Jurkat, Clone E6-1 (cell line): ENCODE measurements around the gene GMNC. TPM values are rescaled to one million over a fixed set of nuclear protein-coding genes. Genes with fewer than 3 reads are reported as not detected.
"Not testable (repeated sequence)": the region's sequence is repeated elsewhere in the genome, so short reads cannot be mapped to it uniquely, and the experiment has no call there.

Experiments used
- DNase-seq: peaks from one replicate; pipeline ENCODE4 v3.0.0-alpha.2; 2011; ENCODE audit warnings: low read depth, low spot score
- H3K4me3 ChIP-seq: 2 replicates; pipeline ENCODE4 v1.5.1; 2011; ENCODE audit warnings: mild to moderate bottlenecking, low read length, control low read depth, moderate library complexity
- polyA plus RNA-seq: library from polyadenylated mRNA; unstranded; fragments of >200 nt; gene quantifications from one replicate; pipeline ENCODE4 v1.2.1, GENCODE V29; 2012; ENCODE audit warnings: missing spikeins; ENCODE audit not compliant: insufficient read length, insufficient read depth

The GMNC gene, protein sequence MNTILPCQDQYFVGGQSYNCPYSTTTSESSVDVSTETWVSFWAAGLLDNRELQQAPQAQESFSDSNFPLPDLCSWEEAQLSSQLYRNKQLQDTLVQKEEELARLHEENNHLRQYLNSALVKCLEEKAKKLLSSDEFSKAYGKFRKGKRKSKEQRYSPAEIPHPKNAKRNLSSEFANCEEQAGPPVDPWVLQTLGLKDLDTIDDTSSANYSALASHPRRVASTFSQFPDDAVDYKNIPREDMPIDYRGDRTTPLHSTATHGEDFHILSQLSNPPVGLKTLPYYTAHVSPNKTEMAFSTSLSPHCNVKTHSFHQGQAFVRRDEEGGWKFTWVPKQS
- polyA plus RNA-seq: not detected

DNA sequence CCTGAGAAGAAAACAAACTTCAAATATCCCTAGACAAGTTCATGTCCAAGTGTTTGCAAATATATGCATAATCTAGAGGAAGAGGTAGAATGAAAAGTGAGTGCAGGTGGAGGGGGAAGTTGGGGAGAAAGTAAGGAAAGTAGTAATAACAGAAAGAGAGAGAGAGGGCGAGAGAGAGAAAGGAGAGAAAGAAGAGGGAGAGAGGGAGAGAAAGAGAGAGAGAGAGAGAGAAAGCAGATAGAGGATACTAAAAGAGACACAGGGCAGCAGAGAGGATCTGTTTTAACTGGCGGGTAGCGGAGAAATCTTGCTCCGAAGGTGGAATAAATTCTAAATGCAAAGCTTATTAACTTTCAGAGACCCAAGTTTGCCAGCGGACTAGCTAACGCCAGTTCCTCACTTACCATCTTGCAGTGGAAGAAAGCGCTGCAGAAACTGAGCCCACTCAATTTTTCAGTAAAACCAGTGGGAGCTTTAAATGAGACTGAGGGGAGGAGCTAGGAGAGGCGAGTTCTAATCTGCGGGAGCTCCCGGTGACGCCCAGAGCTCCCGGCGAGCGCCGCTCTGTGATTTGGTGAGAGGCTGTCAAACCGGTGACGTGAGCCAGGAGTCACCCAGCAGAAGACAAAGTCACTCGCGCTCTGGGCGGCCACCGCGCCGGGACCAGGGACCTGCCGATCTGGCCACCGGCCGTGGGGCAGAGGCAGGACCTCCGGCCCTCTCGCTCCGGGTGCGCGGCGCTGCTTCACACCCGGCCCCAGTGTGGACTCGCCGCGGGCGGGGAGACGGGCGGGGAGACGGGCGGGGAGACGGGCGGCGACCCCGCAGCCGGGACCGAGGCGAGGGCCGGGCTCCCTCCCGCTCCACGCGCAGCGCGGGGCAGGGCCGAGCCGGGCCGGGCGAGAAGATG lies at the start of gene GMNC:
Gene GMNC (minus strand): TSS at position 486 of the 910 bp plus-strand sequence. CDS start 79 bp downstream, at position 407.
- H3K4me3 ChIP-seq: no peak within 1 kb of the TSS
- DNase-seq: no peak

- H3K4me3 ChIP-seq: no peak overlapping the region
- no peak for DNase-seq
These were observed 48.9 kb upstream of the GMNC start for GRCh38 chr3:190911382-190911781.

DNA sequence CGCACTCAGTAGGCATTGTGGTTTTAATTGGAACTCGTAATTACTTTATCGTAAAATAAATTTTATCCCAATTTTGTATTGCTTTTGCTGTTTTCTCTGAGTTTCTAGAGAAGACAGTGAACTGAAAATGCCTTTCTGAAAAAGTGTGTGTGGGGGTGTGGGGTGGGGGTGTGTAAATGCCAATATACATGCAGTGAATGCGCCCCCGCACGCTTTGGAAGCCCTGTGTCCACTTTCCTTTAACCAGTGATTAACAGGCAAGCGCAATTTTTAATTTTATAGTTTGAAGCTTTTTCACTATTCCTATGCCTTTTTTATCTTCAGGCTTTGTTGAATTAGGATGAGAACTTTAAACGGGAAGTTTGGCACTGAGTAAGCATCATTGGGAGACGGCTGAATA lies 47.4 kb upstream of the GMNC start:
- no peak overlapping the region for H3K4me3 ChIP-seq
- DNase-seq: no peak

DNA sequence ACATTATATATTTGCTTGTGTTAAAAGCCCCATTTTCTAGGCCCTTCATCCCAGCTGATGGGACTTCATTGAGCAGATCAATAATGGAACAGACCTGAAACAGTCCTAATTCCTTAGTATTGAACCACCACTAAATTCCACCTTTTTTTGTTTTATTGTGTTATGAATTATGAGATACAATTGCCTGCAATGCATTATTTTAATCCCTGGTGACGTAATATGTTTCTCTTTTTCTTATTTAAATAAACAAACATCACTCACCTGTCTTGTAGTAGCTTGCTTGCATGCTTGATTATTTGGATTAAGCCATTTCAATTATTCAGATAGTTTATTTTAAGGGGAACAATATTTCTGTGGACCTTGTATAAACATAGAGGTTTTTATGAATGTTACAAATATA lies 40.7 kb upstream of the GMNC start:
- no peak overlapping the region for H3K4me3 ChIP-seq
- DNase-seq: no peak

GRCh38 chr3:190902292-190902691 lies 39.8 kb upstream of the GMNC start:
- no peak overlapping the region for H3K4me3 ChIP-seq
- no peak for DNase-seq

- DNase-seq: no peak
- no peak overlapping the region for H3K4me3 ChIP-seq
These were observed 30.0 kb upstream of the GMNC start for GRCh38 chr3:190892395-190892902.

DNA sequence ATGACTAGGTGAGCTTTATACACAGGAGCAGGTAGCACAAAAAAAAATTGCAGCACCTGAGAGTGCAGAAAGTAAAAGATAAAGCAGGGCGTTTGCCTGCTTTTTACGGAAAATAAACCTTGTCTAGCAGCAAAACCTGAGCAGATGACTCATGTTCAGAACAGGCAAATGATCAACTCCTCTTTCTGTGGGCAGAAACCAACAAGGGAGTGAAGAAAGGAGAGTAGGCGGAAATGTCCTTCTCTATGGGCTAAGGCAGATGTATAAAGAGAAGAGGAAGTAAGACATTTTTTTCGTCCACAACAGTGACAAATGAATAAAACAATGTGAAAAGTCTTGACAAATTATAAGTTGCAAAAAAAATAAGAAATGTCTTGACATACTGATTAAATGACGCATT lies 24.5 kb upstream of the GMNC start:
- no peak overlapping the region for H3K4me3 ChIP-seq

DNA sequence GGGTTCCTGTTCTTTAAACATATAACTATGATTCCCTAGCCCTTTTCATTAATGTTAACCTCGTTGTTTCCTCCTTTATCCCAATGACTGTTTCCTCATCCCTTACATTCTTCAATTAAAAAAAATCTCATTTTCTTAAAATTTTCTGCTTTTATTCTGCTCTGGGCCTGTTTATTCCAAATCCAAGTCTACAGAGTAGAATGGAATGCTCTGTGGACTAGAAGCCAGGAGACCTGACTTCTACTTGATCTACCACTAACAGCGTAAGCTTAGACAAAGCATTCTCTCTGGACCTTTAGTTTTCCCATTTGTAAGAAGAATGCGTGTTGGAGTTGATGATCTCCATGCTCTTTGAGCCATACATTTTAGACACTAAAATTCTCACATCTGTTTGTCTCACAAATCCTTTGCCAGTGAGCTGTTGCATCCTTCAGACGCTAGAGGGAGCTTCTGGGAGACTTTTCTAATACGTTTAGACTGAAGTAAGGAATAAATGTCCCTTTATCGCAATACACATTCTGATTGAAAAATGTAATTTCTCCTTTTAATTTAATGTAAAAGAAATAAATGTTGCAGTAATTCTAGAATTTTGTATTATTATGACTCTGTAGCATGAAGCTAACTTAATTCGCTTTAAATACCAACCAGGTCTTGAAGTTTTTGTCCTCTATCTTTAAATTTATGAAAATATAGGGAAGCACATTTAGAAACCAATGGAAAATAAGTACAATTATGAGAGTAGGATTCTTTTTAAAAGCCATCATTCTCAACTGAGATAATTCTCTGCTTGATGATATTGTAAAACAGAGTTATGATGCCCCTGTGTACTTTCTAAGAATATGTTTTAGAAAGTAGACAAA lies 21.7 kb upstream of the GMNC start:
- H3K4me3 ChIP-seq: no peak overlapping the region
- peak; percentile 43 for DNase-seq

More for the DNA sequence above, 24.5 kb upstream of the GMNC start:
- DNase-seq: no peak

DNA sequence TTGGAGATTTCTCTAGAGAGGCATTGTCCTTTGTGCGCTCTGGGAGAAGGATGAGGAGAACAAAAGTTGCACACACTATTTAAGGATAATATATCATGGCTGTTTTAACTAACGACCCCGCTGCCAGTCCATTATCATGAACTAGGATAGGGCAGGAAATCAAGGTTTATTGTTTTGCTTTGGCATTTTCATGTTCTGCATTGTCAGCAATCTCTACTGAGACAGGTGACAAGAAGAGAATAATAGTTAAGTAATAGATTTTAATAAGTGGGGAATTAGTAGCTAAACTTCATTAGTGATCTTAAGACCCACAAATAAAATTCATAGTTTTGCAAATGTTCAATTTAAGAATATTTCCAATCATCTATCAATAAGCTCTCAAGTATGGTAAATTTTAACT lies 20.6 kb upstream of the GMNC start:
- no peak for DNase-seq
- H3K4me3 ChIP-seq: no peak overlapping the region

DNA sequence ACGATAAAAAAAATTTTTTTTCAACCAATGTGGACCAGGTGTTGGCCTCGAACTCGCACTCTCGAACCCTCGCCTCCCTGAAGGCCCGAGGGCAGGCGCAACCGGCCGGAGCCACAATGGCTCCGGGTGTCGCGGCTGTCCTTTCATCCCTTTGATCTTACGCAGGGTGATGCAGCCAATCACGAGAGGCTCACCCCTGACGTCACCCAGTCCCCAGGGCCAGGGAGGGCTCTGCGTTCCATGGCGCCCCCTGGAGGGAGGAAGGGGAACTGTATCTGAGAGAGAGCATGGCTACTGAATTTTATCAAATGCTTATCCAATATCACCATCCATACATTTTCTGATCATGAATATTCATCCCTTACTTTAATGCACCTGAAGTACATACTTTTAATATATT lies 15.4 kb upstream of the GMNC start:
- H3K4me3 ChIP-seq: no peak overlapping the region
- no peak for DNase-seq

DNA sequence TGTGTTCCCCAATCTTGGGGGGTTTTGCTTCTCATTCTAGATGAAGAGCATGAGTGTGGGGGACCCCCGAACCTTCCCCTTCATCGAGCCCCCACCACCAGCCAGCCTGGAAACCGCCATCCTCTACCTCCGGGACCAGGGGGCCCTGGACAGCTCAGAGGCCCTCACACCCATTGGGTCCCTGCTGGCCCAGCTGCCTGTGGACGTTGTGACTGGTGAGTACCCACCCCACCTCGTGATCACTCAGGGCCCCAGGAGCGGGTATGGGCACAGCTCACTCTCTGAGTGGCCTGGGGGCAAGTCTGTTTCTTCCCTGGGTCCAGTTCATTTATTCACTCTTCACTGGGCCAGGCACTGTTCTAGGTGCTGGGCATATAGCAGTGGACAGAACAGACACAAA lies 13.9 kb upstream of the GMNC start:
- DNase-seq, H3K4me3 ChIP-seq: not testable (repeated sequence)

DNA sequence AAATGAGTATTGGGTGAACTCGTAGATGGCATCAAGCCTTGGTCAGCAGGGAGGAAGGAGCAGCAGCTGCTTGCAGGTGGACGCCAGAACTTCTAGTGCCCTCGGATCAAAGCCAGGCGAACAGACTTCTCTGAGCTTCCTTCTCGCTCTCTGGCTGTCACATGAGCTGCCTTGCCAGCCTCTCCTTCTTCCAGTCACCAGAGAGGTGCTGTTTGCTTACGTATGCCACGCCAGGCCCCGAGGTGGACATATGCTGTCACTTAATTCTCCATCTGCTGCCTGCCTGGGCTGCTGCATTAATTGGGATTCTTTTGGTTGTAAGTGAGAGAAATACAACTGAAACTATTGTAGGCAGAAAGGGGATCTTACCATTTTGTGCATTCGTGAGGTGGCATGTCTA lies 12.6 kb upstream of the GMNC start:
- not testable (repeated sequence) for DNase-seq, H3K4me3 ChIP-seq

DNA sequence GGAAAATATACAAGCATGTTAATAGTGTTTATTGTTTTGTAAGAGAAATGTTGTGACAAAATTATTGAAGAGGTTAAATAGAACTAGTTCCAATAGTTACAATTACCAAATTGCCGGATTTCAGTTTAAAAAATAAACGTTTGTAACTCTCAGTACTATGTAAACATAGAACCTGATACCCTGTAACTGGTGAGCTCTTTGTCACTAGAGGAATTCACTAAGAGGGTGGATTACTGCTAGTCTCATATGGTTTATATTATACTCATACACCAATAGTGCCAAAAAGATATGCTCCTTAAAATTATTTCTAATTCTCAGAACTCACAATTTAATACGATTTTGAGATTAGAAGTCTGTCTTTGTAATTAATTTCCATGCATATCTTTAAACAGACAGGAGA lies 7.6 kb upstream of the GMNC start:
- H3K4me3 ChIP-seq: no peak overlapping the region
- DNase-seq: no peak

GRCh38 chr3:190867071-190867470 lies 4.6 kb upstream of the GMNC start:
- H3K4me3 ChIP-seq: no peak overlapping the region
- DNase-seq: no peak

DNA sequence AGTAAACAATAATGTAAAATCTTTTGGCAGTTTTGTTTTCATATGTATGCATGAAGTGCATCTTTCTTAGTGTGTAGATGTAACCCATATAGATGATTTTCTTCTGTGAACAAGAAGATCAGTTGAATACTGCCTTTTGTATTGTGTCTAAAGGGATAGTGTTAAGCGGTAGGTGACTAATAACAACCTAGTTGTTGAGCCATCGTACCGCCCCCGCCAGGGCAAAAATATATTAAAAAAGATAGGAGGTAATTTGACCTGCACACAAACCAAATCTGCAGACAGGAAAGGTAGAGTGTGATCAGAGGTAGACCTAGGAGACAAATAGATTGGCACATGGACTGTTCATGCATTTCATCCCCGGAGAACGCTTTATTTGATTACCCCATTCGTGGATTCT lies 3.3 kb upstream of the GMNC start:
- H3K4me3 ChIP-seq: no peak overlapping the region
- no peak for DNase-seq

DNA sequence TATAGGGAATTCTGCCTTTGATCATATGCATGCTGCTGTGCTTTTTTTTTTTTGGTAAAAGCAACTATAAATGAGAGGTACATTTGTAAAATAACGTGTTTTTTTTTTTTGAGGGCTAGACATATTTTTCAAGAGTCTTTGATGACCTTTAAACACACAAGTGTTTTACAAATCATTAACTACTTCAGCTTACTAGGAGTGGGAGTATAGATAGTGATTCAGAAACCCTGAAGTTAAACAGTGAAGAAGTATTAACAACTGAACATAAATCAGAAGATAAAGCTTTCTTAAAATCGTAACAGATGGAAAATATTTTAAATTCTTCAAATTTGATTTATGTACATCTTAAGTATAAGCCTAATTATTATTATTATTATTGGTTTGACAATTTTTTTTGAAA lies 2.9 kb upstream of the GMNC start:
- DNase-seq: no peak
- H3K4me3 ChIP-seq: no peak overlapping the region

- no peak overlapping the region for H3K4me3 ChIP-seq
- DNase-seq: no peak
These were observed 1.5 kb upstream of the GMNC start for GRCh38 chr3:190864002-190864401.

GRCh38 chr3:190863119-190863465 lies 598 bp upstream of the GMNC start:
- DNase-seq: no peak
- H3K4me3 ChIP-seq: no peak overlapping the region

DNA sequence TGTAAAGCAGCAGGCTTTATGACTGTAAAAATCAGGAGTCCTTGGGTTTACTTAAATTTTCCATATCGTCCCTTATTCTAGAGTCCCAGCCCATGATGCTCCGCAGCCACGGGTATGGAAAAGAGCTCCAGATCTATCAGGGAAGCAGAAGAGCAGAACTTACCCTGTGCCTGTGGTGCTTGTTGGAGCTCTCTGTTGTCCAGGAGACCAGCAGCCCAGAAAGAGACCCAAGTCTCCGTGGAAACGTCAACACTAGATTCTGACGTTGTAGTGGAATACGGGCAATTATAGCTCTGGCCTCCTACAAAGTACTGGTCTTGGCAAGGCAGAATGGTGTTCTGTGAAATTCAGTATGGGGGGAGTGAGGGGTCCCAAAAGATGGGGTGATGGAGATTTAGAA lies 2.0 kb downstream of the GMNC start:
- no peak for DNase-seq
- H3K4me3 ChIP-seq: no peak overlapping the region
